GM21381 (cell line): ENCODE results near the gene IFI27L2.
A peak's percentile ranks its signal among the peaks of the same experiment; 100 is the strongest.

ENCODE experiments used
- ATAC-seq: cut with Tn5 transposase; IDR thresholded peaks from one replicate; pipeline ENCODE4 v1.9.1; 2021; ENCODE audit warnings: mild to moderate bottlenecking, moderate library complexity; ENCODE audit not compliant: unreplicated experiment

IFI27L2 gene

DNA sequence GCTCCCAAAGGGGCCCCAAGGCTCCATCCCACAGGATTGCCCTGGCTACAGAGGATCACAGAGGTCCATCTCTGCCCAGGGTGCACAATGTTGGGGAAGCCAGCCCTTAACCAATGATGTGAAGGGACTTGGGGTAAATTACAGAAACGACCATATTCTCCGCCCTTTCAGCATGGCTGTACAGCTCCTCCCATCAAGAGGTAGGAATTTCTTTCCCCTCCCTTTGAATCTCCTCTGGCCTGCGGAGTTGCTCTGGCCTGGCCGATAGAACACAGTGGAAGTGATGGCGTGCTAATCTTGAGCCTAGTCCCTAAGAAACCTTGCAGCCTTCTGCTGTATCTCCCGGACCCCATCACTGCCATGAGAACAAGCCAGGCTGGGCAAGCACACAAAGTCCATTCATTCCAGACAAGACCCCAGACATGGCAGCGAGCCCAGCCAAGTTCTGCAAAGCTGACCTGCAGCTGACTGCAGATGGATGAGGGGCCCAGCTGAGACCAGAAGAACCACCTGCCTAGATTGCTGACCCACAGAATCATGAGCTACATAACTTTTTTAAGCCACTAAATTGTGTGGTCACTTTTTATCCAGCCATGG, 25.8 kb downstream of the IFI27L2 start:
- ATAC-seq: no peak

DNA sequence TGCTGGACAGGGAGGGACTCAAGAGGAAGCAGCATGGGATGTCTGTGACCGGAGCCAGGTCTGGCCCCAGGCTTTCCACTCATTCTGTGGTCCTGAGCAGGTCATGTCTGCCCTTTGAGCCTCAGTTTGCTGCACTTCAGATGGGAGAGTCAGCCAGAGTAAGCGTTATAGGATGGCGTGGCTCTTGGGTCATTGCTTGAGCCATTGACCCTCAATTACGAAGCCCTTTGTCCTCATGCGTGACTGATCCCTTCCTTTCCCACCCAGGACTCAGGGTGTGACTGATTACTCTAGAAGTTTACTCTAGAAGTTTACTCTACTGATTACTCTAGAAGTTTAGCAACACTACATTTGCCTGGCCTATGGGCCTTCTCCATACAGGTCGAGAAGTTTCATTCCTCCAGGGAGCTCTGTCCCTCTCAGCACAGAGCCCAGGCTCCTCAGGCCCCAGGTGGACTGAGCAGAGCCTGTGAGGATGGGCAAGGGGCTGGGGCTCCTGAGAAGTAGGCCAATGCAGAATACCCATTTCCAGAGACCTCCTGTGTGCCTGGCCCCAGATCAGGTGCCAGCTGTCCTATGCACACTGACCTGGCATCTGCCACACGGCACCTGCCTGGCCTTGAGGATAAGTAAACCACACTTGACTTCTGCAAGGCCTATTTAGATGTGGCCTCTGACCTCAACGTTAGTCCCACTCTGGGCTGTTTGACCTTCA, 26.5 kb downstream of the IFI27L2 start:
- no peak for ATAC-seq

DNA sequence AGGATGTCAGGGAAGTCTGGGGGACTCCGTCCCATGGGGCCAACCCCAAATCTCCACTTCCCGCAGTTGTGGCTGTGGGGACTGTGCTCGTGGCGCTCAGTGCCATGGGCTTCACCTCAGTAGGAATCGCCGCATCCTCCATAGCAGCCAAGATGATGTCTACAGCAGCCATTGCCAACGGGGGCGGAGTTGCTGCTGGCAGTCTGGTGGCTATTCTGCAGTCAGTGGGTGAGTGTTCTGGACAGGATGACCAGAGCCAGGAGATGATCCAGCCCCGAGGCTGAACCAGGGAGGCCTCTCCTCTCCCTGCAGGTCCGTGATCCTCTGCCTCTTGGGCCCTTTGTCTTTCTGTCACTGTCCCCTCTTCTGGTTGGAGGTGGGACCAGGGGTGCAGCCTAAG, 27.7 kb downstream of the IFI27L2 start:
- ATAC-seq: no peak

DNA sequence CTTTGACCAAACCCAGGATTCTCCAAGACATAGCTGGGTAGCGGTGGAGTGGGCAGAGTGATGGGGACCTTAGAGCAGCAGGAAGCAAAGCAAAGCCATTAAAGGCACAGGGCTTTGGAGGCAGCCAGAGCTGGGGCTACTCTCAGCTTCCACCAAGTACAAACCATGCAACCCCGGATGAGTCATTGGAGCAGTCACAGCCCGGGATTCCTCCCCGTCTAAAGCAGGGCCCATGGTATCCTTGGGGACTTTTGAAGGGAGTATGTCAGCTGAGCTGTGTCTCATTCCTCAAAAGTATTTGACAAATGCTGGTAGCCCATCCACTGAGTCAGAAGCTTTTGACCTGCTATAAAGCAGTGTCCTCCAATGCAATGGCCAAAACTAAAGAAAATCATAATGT, 28.6 kb downstream of the IFI27L2 start:
- no peak for ATAC-seq

DNA sequence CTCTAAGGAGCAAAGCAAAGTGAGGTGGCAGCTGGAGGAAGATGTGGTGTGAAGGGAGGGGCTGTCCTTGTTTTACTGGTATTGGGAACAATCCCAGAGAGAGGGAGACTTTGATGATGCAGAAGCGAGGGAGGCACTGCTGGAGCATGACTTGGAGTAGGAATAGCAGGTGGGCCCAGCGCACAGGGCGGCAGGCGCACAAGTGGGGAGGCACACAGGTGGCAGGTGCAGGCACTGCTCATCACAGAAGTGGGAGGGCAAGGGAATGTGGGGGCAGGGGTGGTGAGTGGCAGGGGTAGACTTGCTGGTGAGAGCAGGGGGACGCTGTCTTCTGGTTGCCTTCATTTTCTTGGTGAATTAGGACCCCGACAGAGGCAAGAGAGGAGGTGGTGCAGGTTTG, 30.4 kb downstream of the IFI27L2 start:
- no peak for ATAC-seq

DNA sequence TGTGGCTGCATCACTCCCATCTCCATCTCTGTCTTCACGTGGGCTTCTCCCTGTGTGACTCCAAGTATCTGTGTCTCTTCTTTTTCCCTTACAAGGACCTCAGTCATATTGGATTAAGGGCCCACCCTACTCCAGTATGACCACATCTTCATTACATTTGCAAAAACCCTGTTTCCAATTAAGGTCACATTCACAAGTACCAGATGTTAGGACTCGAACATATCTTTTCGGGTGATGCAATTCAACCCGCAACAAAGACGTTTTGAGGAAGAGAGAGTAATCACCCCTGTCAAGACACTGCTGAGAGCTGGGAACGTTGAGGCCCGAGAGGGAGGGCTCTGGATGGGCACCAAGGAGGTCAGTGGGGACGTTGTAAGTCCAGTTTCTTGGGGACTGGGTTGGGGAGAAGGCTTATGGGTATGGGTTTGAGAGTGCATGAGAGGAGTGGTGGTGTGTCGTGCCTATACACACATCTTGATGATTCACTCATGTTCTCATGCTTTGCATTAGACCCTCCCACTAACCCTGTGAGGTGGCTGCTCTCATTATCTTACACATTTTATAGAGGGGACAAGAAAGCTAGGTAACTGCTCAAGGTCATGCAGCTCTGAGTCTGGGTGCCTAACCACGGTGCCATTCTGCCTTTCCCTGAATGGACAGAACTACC, 30.9 kb downstream of the IFI27L2 start:
- no peak for ATAC-seq

DNA sequence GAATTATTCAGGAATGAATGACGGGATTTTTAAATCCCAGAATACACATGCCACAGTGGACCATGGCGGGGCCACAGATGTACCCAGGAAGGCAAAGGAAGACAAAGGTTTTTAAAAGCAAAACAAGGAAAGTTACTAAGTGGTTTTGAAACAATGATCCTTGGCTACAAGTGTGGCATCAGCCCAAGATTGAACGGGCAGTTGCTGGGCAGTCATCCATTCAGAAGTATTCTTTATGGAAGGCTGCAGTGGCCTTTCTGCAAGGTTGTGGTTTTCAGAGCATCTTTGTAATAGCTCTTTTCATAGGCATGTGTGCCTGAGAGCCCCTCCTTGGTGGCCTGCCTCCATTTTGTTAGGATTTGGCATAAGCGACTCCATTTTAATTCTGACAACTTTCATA, 32.3 kb downstream of the IFI27L2 start:
- ATAC-seq: no peak

DNA sequence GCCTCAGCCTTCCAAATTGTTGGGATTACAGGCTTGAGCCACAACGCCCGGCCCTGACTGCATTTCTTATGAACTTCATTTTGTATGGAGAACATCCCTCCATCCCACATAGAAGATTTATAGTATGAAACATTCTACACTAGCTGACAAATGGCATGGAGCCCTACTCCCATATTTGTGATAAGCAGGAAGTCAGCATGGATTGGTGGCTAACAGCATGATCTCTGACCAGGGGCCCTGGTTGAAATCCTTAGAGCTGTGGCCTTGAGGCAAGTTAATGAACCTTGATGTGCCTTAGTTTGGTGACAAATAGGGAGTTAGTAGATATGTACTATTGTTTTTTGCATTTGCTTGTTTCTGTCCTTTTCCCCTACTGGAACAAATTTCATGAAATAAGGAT, 36.0 kb downstream of the IFI27L2 start:
- no peak for ATAC-seq

DNA sequence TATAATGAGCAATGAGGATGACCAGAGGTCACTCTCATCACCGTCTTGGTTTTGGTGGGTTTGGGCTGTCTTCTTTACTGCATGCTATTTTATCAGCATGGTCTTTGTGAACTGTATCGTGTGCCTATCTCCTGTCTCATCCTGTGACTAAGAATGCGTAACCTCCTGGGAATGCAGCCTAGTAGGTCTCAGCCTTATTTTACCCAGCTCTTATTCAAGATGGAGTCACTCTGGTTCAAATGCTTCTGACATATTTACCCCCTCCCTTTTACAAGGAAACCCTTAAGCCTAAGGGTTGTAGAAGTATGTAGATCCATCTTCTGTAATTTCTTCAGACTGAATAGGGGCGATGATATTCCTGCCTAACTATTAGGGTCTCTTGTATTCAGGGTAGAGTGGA, 39.9 kb downstream of the IFI27L2 start:
- no peak for ATAC-seq

DNA sequence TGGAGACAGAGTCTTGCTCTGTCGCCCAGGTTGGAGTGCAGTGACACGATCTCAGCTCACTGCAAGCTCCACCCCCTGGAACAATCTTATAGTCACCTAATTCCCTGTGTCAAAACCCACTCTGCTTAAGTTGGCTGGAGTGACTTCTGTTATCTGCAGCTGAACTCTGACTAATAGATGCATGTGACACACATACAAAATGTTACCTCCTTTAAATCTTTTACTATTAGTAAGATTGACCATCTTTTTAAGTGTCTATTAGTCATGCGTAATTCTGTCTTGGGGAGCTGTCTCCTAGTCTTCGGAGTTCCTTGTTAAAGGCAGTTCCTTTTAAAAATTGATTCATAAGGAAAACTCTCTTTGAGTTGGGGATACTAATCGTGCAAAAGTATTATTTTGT, 40.9 kb downstream of the IFI27L2 start:
- no peak for ATAC-seq

DNA sequence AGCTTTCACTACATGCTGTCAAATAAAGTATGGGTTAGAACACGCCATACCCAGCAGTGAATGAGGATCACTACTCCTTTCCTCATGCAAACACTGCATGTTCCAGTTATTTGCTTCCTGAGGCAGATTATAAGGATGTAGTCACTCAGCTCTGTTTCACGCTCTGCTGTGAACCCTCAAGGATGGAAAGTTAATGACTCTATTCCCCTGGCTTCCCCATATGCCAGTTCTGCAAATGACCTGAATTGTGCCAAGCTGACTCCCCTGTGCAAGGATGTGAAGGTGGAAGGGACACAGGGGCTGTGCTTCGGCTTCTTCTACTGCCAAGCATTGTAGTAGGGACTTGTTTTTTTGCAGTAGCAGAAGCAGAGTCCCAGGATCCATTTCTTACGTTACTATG, 41.5 kb downstream of the IFI27L2 start:
- ATAC-seq: no peak

DNA sequence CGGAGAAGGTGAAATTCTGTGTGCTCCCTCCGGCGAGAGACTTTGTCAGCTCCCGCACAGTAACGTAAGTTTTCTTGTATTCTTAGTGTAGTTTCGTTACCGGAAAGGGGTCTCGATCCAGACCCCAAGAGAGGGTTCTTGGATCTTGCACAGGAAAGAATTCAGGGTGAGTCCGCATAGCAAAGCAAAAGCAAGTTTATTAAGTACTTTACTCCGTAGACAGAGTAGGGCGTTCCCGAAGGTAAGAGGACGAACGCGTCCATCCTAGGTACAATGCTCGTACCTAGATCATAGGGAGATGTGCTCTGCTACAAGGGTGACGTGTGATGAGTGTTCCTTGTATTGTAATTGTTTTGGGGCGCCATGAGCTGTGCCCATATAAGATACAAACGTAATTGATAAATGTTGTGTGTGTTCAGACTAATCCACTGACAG, 48.0 kb downstream of the IFI27L2 start:
- ATAC-seq: peak; percentile 16

DNA sequence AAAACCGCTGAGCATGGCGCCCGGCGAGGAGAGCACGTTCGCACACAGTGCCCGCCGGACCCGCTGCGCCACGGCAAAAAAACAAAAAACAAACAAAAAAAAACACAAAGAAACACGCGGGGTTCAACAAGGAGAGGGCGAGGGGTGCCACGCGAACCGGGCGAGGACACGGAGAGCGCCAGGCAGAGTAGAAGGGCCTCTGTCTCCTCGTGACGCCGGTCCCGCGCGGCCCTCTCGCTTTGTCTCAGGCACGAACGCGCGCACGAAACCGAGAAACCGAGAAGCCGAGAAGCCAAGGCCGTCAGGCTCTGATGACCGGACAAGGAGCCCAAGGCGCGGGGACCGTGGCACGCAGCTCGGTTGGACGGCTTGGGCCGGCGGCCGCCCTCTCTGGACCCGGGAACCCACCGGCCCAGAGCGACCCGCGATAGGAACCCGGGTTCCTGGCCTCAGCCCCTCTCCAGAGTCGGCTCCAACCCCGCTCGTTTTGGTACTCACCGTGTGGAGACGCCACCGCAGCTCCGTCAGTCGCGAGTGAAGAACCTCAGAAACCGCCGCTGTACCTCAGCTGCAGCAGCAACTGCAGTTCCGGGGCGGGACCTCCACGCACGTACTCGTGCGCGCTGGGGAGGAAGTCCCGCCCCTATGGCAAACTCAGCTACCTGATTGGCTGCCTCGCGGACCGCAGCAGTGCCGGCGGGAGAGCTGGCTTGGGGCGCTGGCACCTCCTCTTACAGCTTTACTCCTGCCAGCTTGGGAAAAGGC, 48.6 kb downstream of the IFI27L2 start, which contains the start of the genes DDX24 and IFI27L1:
Gene DDX24, minus strand, starts transcription at position 582 of the 765 bp plus-strand sequence. CDS start 1,460 bp downstream, outside the sequence.
Gene IFI27L1, plus strand, starts transcription at position 690 of the 765 bp plus-strand sequence. CDS start 15,628 bp downstream, outside the sequence.
- peak; percentile 97 for ATAC-seq

DNA sequence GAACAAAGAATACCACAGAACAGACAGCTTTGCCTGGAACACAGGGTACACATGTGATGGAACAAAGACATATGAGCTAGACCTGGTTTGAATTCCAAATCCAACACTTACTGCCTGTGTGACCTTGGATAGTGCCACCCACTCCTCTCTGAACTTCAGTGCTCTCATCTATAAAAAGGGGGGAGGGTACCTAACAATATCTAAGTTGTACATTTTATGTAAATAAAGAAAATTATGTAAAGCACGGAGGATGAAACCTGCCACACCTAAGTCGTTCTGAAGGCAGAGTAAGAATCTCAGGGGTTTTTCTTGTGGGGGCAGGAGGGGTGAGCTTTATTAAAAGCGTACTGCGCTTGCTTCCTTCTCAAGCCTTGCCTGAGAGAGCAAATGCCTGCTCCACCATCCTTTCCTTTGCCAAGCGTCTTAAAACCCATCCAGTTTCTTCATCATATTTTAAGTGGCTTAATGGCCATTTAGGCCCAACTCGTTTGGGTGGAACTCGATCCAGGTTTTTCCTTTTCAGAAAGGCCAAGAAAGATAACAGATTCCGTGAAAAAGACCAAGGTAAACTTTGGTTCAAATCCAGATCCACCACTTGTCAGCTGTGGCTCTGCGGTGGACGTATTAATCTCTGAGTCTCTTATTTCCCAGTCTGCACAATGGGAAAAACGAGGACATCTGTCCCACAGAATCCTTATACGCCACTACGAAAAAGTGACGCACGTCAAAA, 49.3 kb downstream of the IFI27L2 start:
- no peak for ATAC-seq

DNA sequence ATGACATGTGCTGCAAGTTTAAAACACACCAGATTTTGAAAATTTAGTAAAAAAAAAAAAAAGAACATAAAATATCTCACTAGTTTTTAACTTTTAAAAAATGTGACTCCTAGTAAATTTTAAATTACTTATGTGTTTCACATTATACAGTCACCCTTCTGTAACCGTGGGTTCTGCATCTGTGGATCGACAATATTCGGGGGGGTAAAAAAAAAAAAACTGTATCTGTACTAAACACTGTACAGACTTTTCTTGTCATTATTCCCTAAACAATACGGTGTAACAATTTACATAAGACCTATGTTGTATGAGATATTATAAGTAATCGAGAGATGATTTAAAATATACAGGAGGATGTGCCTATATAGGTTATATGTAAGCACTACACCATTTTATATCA, 51.6 kb downstream of the IFI27L2 start:
- no peak for ATAC-seq
